Liver (tissue), 9 donors: ENCODE data around the gene FAM120B. TPM values are rescaled to one million over a fixed set of nuclear protein-coding genes. Genes with fewer than 3 reads are reported as not detected.

Source experiments
- DNase-seq: peaks from one replicate; pipeline ENCODE4 v3.0.0-alpha.2; 2017; ENCODE audit warnings: low spot score
- H3K27ac ChIP-seq, 2 donors: one replicate each; pipeline ENCODE4 v1.7.0; 2013; ENCODE audit warnings: inconsistent platforms in 2 of 2, low read length in 2 of 2, control low read depth in 1 of 2, low read depth in 1 of 2, mild to moderate bottlenecking in 1 of 2
- H3K27me3 ChIP-seq, 4 donors: one replicate each; pipeline versions ENCODE4 v1.6.1 to v1.7.0; 2013; ENCODE audit warnings: low read length in 3 of 4, inconsistent platforms in 1 of 4, mild to moderate bottlenecking in 1 of 4, moderate library complexity in 1 of 4; ENCODE audit not compliant: control insufficient read depth in 4 of 4, insufficient read depth in 4 of 4
- H3K36me3 ChIP-seq, 4 donors: one replicate each; pipeline versions ENCODE4 v1.6.1 to v1.7.0; 2013; ENCODE audit warnings: low read length in 3 of 4, mild to moderate bottlenecking in 3 of 4, low read depth in 1 of 4, moderate library complexity in 1 of 4; ENCODE audit not compliant: control insufficient read depth in 4 of 4, insufficient read depth in 3 of 4
- H3K4me1 ChIP-seq, 4 donors: one replicate each; pipeline versions ENCODE4 v1.6.1 to v1.7.0; 2013; ENCODE audit warnings: low read length in 3 of 4, mild to moderate bottlenecking in 3 of 4, moderate library complexity in 1 of 4; ENCODE audit not compliant: control insufficient read depth in 4 of 4, insufficient read depth in 4 of 4
- H3K4me3 ChIP-seq, 3 donors: one replicate each; pipeline versions ENCODE4 v1.6.1 to v1.7.0; 2013; ENCODE audit warnings: low read length in 3 of 3, control low read depth in 1 of 3, low read depth in 1 of 3, mild to moderate bottlenecking in 1 of 3
- H3K9ac ChIP-seq, 2 donors: one replicate each; pipeline ENCODE4 v1.7.0; 2013; ENCODE audit warnings: low read length in 2 of 2, mild to moderate bottlenecking in 2 of 2, moderate library complexity in 2 of 2, control low read depth in 1 of 2, low read depth in 1 of 2
- H3K9me3 ChIP-seq, 4 donors: one replicate each; pipeline versions ENCODE4 v1.6.1 to v1.7.0; 2013; ENCODE audit warnings: low read length in 3 of 4; ENCODE audit not compliant: control insufficient read depth in 4 of 4
- ATF3 ChIP-seq: IDR thresholded peaks from 2 replicates; pipeline ENCODE4 v1.6.1; 2016; ENCODE audit warnings: antibody characterized with exemption
- CTCF ChIP-seq: fragments of 150-350 bp; IDR thresholded peaks from 2 replicates; pipeline ENCODE4 v1.5.1; 2017; ENCODE audit warnings: improper control_type of control experiment, low read depth, low read length; ENCODE audit not compliant: missing input control
- EGR1 ChIP-seq, 2 donors: IDR thresholded peaks; 2 replicates each; pipeline ENCODE4 v1.6.1; 2016 to 2018; ENCODE audit warnings: antibody characterized with exemption in 2 of 2, low read depth in 2 of 2
- FOXA2 ChIP-seq: IDR thresholded peaks from 2 replicates; pipeline ENCODE4 v1.6.1; 2016; ENCODE audit warnings: antibody characterized with exemption
- GABPA ChIP-seq, 2 donors: IDR thresholded peaks in 1 of 2; conservative IDR thresholded peaks in 1 of 2; 2 replicates each; pipeline ENCODE4 v1.6.1; 2016; ENCODE audit warnings: antibody characterized with exemption in 2 of 2, mild to moderate bottlenecking in 1 of 2, moderate library complexity in 1 of 2
- HNF4A ChIP-seq, 2 donors: conservative IDR thresholded peaks; 2 replicates each; pipeline ENCODE4 v1.6.1; 2016; ENCODE audit warnings: antibody characterized with exemption in 2 of 2, mild to moderate bottlenecking in 2 of 2
- HNF4G ChIP-seq: IDR thresholded peaks from 2 replicates; pipeline ENCODE4 v1.6.1; 2016; ENCODE audit warnings: antibody characterized with exemption
- JUND ChIP-seq, 2 donors: IDR thresholded peaks; 2 replicates each; pipeline ENCODE4 v1.6.1; 2016; ENCODE audit warnings: antibody characterized with exemption in 2 of 2
- MAX ChIP-seq: IDR thresholded peaks from 2 replicates; pipeline ENCODE4 v1.6.1; 2016; ENCODE audit warnings: antibody characterized with exemption
- NR2F2 ChIP-seq: IDR thresholded peaks from 2 replicates; pipeline ENCODE4 v1.6.1; 2016; ENCODE audit warnings: antibody characterized with exemption
- REST ChIP-seq: IDR thresholded peaks from 2 replicates; pipeline ENCODE4 v1.6.1; 2016; ENCODE audit warnings: antibody characterized with exemption, mild to moderate bottlenecking
- RXRA ChIP-seq, 2 donors: IDR thresholded peaks; 2 replicates each; pipeline ENCODE4 v1.6.1; 2017 to 2018; ENCODE audit warnings: antibody characterized with exemption in 2 of 2, mild to moderate bottlenecking in 1 of 2
- SP1 ChIP-seq: IDR thresholded peaks from 2 replicates; pipeline ENCODE4 v1.6.1; 2018; ENCODE audit warnings: antibody characterized with exemption, mild to moderate bottlenecking
- TAF1 ChIP-seq: conservative IDR thresholded peaks from 2 replicates; pipeline ENCODE4 v1.6.1; 2016; ENCODE audit warnings: antibody characterized with exemption, mild to moderate bottlenecking
- ZBTB33 ChIP-seq: IDR thresholded peaks from 2 replicates; pipeline ENCODE4 v1.6.1; 2016; ENCODE audit warnings: antibody characterized with exemption
- WGBS: extraction: QIAGEN DNeasy Blood & Tissue Kit; methylation state at CpG from one replicate; pipeline ENCODE4 v1.1.7; 2013; 5-methylcytosine and 5-hydroxymethylcytosine counted together
- polyA plus RNA-seq, 2 donors: library from polyadenylated mRNA; stranded (reverse) in 1 of 2; unstranded in 1 of 2; fragments of 200-250 nt in 1 of 2; fragments of >200 nt in 1 of 2; fragmentation: Nextera tagmentation in 1 of 2; extraction: Ambion mirVana in 1 of 2; gene quantifications; one replicate each; pipeline versions ENCODE4 v1.2.1 to v1.2.3, GENCODE V29; 2013 to 2015
- total RNA-seq, 2 donors: library from RNA; depleted of rRNA; stranded (reverse); fragments of >200 nt; gene quantifications; one replicate each; pipeline ENCODE4 v1.2.3, GENCODE V29; 2014
- donor health status: healthy.
- donor health status: healthy.
- donor health status: healthy.
- donor health status: healthy.
- donor health status: healthy.

Gene FAM120B
- total and polyA plus RNA-seq, 4 donors: 6.0 to 11.1 (median 9.1) TPM

- Histone ChIP-seq H3K36me3 (peaks cover 0 to 2% (median 0%) of the 10 kb centered on the region in 4 donors), H3K4me3 (no peak overlapping the region), H3K9me3 (no peaks in the 10 kb centered on the region), H3K27me3 (peaks cover 0 to 5% (median 0%) of the 10 kb centered on the region in 4 donors), H3K9ac (no peak overlapping the region), H3K27ac (peak overlapping the region; percentile 20 to 46), H3K4me1 (peaks cover 0 to 13% (median 6%) of the 10 kb centered on the region in 4 donors)
- 69% methylated on average over 23 of the region's 23 CpGs for WGBS
- no peak for DNase-seq
- TF ChIP-seq SP1: no peak
- TF ChIP-seq ZBTB33: no peak
- TF ChIP-seq HNF4G: no peak
- no peak for TF ChIP-seq MAX
- no peak for TF ChIP-seq NR2F2
- TF ChIP-seq HNF4A (conservative IDR thresholded peaks at IDR 0.05): no peak
- no peak for TF ChIP-seq FOXA2
- no peak for TF ChIP-seq ATF3
- TF ChIP-seq GABPA (IDR thresholded peaks at IDR 0.05 in 1 of 2, conservative IDR thresholded peaks at IDR 0.05 in 1 of 2): no peak
- no peak for TF ChIP-seq RXRA (IDR thresholded peaks at IDR 0.05)
- TF ChIP-seq CTCF: no peak
- no peak for TF ChIP-seq JUND (IDR thresholded peaks at IDR 0.05)
- TF ChIP-seq REST: no peak
- no peak for TF ChIP-seq TAF1
- no peak for TF ChIP-seq EGR1 (IDR thresholded peaks at IDR 0.05; ENCODE audit: low read depth in 2 of 2)
Observed at GRCh38 chr6:170280689-170281045, 25.9 kb upstream of the FAM120B start.
